HEK293 (cell line): Measurements from ENCODE around the gene MYL12A.
A peak's percentile ranks its signal among the peaks of the same experiment; 100 is the strongest.

Source experiments
- CTCF ChIA-PET: fragments of 350-600 bp; formaldehyde crosslinking; extraction: SDS; loops from one replicate; lab custom pipeline; 2021; ENCODE audit warnings: antibody characterized with exemption; lab: Yijun Ruan, JAX
- POLR2A ChIA-PET: fragments of 300-600 bp; formaldehyde crosslinking; extraction: SDS; loops from one replicate; lab custom pipeline; 2020; ENCODE audit warnings: antibody characterized with exemption, inconsistent platforms; lab: Yijun Ruan, JAX
- H3K27ac ChIP-seq: fragments of 200-500 bp; sonication (Bioruptor generic); 2 replicates; pipeline ENCODE4 v1.5.1; 2014; ENCODE audit warnings: low read depth, low read length, control low read depth, inconsistent platforms; ENCODE audit errors: extremely low read depth
- H3K36me3 ChIP-seq, 2 experiments: fragments of 200-500 bp in 1 of 2; sonication (Bioruptor generic) in 1 of 2; 1 replicate in 1 of 2; 2 replicates in 1 of 2; pipeline ENCODE4 v1.5.1; 2014 to 2017; ENCODE audit warnings: inconsistent platforms in 2 of 2, low read length in 2 of 2; ENCODE audit not compliant: control insufficient read depth in 2 of 2, insufficient read depth in 1 of 2
- H3K4me1 ChIP-seq: fragments of 200-500 bp; sonication (Bioruptor generic); 2 replicates; pipeline ENCODE4 v1.5.1; 2014; ENCODE audit warnings: mild to moderate bottlenecking, low read length, inconsistent platforms; ENCODE audit not compliant: control insufficient read depth, insufficient read depth
- H3K4me3 ChIP-seq: 2 replicates; pipeline ENCODE4 v1.5.1; 2011; ENCODE audit warnings: low read depth, mild to moderate bottlenecking, control low read depth, low read length, moderate library complexity
- H3K9me3 ChIP-seq: fragments of 200-500 bp; sonication (Bioruptor generic); 2 replicates; pipeline ENCODE4 v1.5.1; 2014; ENCODE audit warnings: low read depth, low read length, inconsistent platforms; ENCODE audit not compliant: control insufficient read depth, insufficient read depth
- KLF9 ChIP-seq: fragments of 450-650 bp; formaldehyde crosslinking; IDR thresholded peaks from 2 replicates; pipeline ENCODE4 v1.5.1; 2016; ENCODE audit warnings: missing biosample characterization, missing genetic modification characterization, low read depth
- OVOL3 ChIP-seq: fragments of 450-650 bp; formaldehyde crosslinking; IDR thresholded peaks from 2 replicates; pipeline ENCODE4 v1.5.1; 2016; ENCODE audit warnings: missing biosample characterization, missing genetic modification characterization
- SCRT1 ChIP-seq: fragments of 450-650 bp; formaldehyde crosslinking; IDR thresholded peaks from 2 replicates; pipeline ENCODE4 v1.5.1; 2016; ENCODE audit warnings: missing biosample characterization, missing genetic modification characterization, borderline replicate concordance
- SP7 ChIP-seq: fragments of 450-650 bp; formaldehyde crosslinking; IDR thresholded peaks from 2 replicates; pipeline ENCODE4 v1.5.1; 2016; ENCODE audit warnings: missing biosample characterization, missing genetic modification characterization
- ZBTB48 ChIP-seq: fragments of 450-650 bp; formaldehyde crosslinking; IDR thresholded peaks from 2 replicates; pipeline ENCODE4 v1.5.1; 2016; ENCODE audit warnings: missing biosample characterization, missing genetic modification characterization
- ZBTB8A ChIP-seq: fragments of 450-650 bp; formaldehyde crosslinking; IDR thresholded peaks from 2 replicates; pipeline ENCODE4 v1.5.1; 2016; ENCODE audit warnings: missing biosample characterization, missing genetic modification characterization
- ZNF140 ChIP-seq: fragments of 450-650 bp; formaldehyde crosslinking; IDR thresholded peaks from 2 replicates; pipeline ENCODE4 v1.5.1; 2016; ENCODE audit warnings: missing biosample characterization, missing genetic modification characterization
- ZNF311 ChIP-seq: fragments of 450-650 bp; formaldehyde crosslinking; IDR thresholded peaks from 2 replicates; pipeline ENCODE4 v1.5.1; 2017; ENCODE audit warnings: missing biosample characterization, missing genetic modification characterization, borderline replicate concordance
- ZNF341 ChIP-seq: fragments of 450-650 bp; formaldehyde crosslinking; IDR thresholded peaks from 2 replicates; pipeline ENCODE4; 2016; ENCODE audit warnings: low read depth, missing biosample characterization, missing genetic modification characterization
- ZNF449 ChIP-seq: fragments of 450-650 bp; formaldehyde crosslinking; IDR thresholded peaks from 2 replicates; pipeline ENCODE4 v1.5.1; 2017; ENCODE audit warnings: missing biosample characterization, mild to moderate bottlenecking, missing genetic modification characterization, moderate library complexity
- ZNF548 ChIP-seq: fragments of 450-650 bp; formaldehyde crosslinking; IDR thresholded peaks from 2 replicates; pipeline ENCODE4 v1.5.1; 2016; ENCODE audit warnings: missing biosample characterization, missing genetic modification characterization
- ZNF596 ChIP-seq: fragments of 450-650 bp; IDR thresholded peaks from 2 replicates; pipeline ENCODE4 v1.5.0; 2018; ENCODE audit warnings: missing biosample characterization, mild to moderate bottlenecking, missing genetic modification characterization, moderate library complexity
- ZNF626 ChIP-seq: fragments of 450-650 bp; sonication (Bioruptor Pico); formaldehyde crosslinking; IDR thresholded peaks from 2 replicates; pipeline ENCODE4 v1.5.1; 2018; ENCODE audit warnings: missing biosample characterization, missing genetic modification characterization, inconsistent platforms
- ZNF654 ChIP-seq: fragments of 450-650 bp; formaldehyde crosslinking; IDR thresholded peaks from 2 replicates; pipeline ENCODE4 v1.5.1; 2016; ENCODE audit warnings: low read depth, missing biosample characterization, missing genetic modification characterization
- ZNF768 ChIP-seq: fragments of 450-650 bp; formaldehyde crosslinking; IDR thresholded peaks from 2 replicates; pipeline ENCODE4 v1.5.1; 2018; ENCODE audit warnings: missing biosample characterization, mild to moderate bottlenecking, missing genetic modification characterization
- ZSCAN30 ChIP-seq: fragments of 450-650 bp; IDR thresholded peaks from 2 replicates; pipeline ENCODE4 v1.5.1; 2018; ENCODE audit warnings: missing biosample characterization, mild to moderate bottlenecking, missing genetic modification characterization, moderate library complexity
- TF ChIP-seq, protein P1 (sequence below): fragments of 450-650 bp; formaldehyde crosslinking; IDR thresholded peaks from 2 replicates; pipeline ENCODE4 v1.5.1; 2017; ENCODE audit warnings: missing biosample characterization, missing genetic modification characterization

MYL12A gene

GRCh38 chr18:3225588-3225987, 22.0 kb upstream of the MYL12A start:
- H3K36me3 ChIP-seq, result no peaks in the 10 kb centered on the region
- ChIA-PET CTCF (no interaction called here), POLR2A (no interaction called here)
- H3K27ac ChIP-seq, result no peak overlapping the region
- H3K9me3 ChIP-seq, result no peaks in the 10 kb centered on the region
- no peak for TF ChIP-seq ZNF140 (tag by site-specific recombination)
- TF ChIP-seq OVOL3, result no peak
- no peak for TF ChIP-seq ZNF341 (tag by site-specific recombination)
- no peak for TF ChIP-seq KLF9
- TF ChIP-seq ZBTB8A (tag by site-specific recombination), result no peak
- no peak for TF ChIP-seq SP7
- TF ChIP-seq ZNF654 (tag by site-specific recombination), result no peak
- no peak for TF ChIP-seq ZNF548 (tag by site-specific recombination)
- TF ChIP-seq SCRT1 (tag by site-specific recombination), result no peak
- no peak overlapping the region for H3K4me3 ChIP-seq
- H3K4me1 ChIP-seq, result no peaks in the 10 kb centered on the region

GRCh38 chr18:3226048-3226447, 21.6 kb upstream of the MYL12A start:
- Histone ChIP-seq H3K27ac (no peak overlapping the region), H3K4me3 (no peak overlapping the region), H3K9me3 (no peaks in the 10 kb centered on the region), H3K36me3 (no peaks in the 10 kb centered on the region), H3K4me1 (no peaks in the 10 kb centered on the region)
- TF ChIP-seq ZBTB48 (no peak), ZNF626 (tag by site-specific recombination) (no peak), ZSCAN30 (no peak), ZNF449 (tag by site-specific recombination) (no peak), ZNF596 (tag by site-specific recombination) (no peak), ZNF768 (tag by site-specific recombination) (no peak)
- TF ChIP-seq, protein P1, sequence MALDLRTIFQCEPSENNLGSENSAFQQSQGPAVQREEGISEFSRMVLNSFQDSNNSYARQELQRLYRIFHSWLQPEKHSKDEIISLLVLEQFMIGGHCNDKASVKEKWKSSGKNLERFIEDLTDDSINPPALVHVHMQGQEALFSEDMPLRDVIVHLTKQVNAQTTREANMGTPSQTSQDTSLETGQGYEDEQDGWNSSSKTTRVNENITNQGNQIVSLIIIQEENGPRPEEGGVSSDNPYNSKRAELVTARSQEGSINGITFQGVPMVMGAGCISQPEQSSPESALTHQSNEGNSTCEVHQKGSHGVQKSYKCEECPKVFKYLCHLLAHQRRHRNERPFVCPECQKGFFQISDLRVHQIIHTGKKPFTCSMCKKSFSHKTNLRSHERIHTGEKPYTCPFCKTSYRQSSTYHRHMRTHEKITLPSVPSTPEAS, result no peak
- POLR2A ChIA-PET, result no interaction called here
- CTCF ChIA-PET, result interaction anchor here (0.6 kb wide), 1 partner anchor 13 kb away, joined by 3 read pairs; no protein-coding TSS in a partner anchor

DNA sequence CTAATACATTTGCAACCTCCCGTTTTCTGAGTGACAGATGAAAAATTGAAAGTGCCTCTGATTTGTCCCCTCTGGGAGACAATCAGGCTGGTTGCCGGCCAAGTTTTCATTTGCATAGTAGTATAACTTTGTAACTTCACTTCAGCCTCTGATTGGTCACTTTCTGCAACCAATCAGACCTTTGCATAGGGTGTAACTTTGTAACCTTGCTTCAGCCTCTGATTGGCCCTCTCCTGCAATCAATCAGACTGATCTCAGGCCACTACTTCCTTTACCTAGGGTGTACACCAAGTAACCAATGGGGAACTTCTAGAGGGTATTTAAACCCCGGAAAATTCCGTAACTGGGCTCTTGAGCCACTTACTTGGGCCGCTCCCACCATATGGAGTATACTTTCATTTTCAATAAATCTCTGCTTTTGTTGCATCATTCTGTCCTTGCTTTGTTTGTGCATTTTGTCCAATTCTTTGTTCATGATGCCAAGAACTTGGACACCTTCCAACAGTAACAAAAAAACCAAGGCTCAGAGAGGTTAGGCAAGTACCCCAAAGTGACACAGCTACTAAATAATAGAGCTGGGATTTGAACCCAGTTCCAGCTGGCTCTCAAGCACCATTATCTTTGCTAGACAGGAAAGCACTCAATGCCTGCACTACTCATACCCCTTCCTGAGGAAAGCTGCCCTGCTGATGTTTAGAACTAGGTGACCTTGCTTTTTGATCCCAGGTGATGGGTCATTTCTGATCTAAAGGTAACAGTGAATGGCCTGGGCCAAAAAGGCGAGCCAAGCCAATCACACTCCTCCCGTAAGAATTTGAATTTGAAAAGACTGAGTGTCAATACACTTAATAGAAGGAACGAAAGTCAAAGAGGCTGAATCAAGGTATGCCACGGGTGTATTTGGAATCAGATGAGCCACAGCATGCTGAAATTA, 16.9 kb upstream of the MYL12A start:
- TF ChIP-seq ZNF311 (tag by site-specific recombination) (no peak), ZNF768 (tag by site-specific recombination) (peak; percentile 39; the same call in 1 of the 2 replicates)
- TF ChIP-seq, all 188 proteins: peak for 1
- Histone ChIP-seq H3K9me3 (no peaks in the 10 kb centered on the region), H3K4me1 (no peaks in the 10 kb centered on the region), H3K4me3 (no peak overlapping the region), H3K27ac (no peak overlapping the region), H3K36me3 (no peaks in the 10 kb centered on the region)
- CTCF ChIA-PET, result no interaction called here
- POLR2A ChIA-PET, result interaction anchor here (0.7 kb wide), 1 partner anchor 407 kb away, joined by 3 read pairs; no protein-coding TSS in a partner anchor
